GM23338 (cell line): ENCODE data around the gene HOXA1.

Experiments
- CTCF ChIP-seq, 2 experiments: fragments of 200-600 bp in 1 of 2; sonication (generic) in 1 of 2; conservative IDR thresholded peaks; 2 replicates each; pipeline versions ENCODE4 v1.5.1 to v1.6.1; 2016 to 2017; ENCODE audit warnings: antibody characterized with exemption in 2 of 2, low read depth in 2 of 2, mild to moderate bottlenecking in 2 of 2, moderate library complexity in 1 of 2
- TF ChIP-seq, protein P1 (sequence below): IDR thresholded peaks from one replicate; pipeline ENCODE4 v1.6.1; 2018; ENCODE audit warnings: antibody characterized with exemption; ENCODE audit not compliant: unreplicated experiment

GRCh38 chr7:27105301-27106031, 9.7 kb upstream of the HOXA1 start:
- TF ChIP-seq CTCF (conservative IDR thresholded peaks at IDR 0.05; ENCODE audit: low read depth in 2 of 2): no peak
- TF ChIP-seq, protein P1, sequence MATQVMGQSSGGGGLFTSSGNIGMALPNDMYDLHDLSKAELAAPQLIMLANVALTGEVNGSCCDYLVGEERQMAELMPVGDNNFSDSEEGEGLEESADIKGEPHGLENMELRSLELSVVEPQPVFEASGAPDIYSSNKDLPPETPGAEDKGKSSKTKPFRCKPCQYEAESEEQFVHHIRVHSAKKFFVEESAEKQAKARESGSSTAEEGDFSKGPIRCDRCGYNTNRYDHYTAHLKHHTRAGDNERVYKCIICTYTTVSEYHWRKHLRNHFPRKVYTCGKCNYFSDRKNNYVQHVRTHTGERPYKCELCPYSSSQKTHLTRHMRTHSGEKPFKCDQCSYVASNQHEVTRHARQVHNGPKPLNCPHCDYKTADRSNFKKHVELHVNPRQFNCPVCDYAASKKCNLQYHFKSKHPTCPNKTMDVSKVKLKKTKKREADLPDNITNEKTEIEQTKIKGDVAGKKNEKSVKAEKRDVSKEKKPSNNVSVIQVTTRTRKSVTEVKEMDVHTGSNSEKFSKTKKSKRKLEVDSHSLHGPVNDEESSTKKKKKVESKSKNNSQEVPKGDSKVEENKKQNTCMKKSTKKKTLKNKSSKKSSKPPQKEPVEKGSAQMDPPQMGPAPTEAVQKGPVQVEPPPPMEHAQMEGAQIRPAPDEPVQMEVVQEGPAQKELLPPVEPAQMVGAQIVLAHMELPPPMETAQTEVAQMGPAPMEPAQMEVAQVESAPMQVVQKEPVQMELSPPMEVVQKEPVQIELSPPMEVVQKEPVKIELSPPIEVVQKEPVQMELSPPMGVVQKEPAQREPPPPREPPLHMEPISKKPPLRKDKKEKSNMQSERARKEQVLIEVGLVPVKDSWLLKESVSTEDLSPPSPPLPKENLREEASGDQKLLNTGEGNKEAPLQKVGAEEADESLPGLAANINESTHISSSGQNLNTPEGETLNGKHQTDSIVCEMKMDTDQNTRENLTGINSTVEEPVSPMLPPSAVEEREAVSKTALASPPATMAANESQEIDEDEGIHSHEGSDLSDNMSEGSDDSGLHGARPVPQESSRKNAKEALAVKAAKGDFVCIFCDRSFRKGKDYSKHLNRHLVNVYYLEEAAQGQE: no peak
